ENCODE data around the gene PHLDB1. TPM values are rescaled to one million over a fixed set of nuclear protein-coding genes. Genes with fewer than 3 reads are reported as not detected.

Gene PHLDB1
- total and polyA plus RNA-seq, 3 experiments from 2014 or later, result 0.82 to 2.4 (median 1.9) TPM

DNA sequence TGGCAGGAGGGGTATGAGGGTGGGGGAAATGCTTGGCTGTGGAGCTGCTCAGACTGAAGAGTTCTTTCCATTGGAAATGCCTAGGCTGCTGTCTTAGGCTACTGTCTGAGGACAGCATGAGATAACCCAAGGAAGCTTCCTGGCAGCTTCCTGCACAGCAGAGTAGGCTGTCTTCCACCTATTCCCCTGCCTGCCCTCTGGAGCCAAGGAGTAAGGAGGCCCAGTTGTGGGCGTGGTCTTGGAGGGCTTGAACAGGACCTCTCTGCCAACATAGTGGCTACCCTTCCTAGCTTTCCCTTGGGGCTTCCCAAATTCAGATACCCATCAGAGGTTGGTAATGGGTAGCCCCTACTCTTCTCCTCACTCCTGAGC is 25.9 kb downstream of the PHLDB1 start:
- no peaks in the 10 kb centered on the region for H3K27me3 ChIP-seq (ENCODE audit: insufficient read depth, low read length, poor library complexity, severe bottlenecking)
- POLR2A ChIA-PET, result no interaction called here
- Mint-ChIP-seq H3K27me3 (peaks cover 0 to 1% of the 10 kb centered on the region in 2 donors), H3K4me1 (peaks cover 0 to 4% (median 0%) of the 10 kb centered on the region in 3 donors), H3K27ac (no peak overlapping the region), H3K9me3 (no peaks in the 10 kb centered on the region), H3K36me3 (no peaks in the 10 kb centered on the region), H3K4me3 (no peak overlapping the region)
- no peak overlapping the region for H3K4me3 ChIP-seq (ENCODE audit: low read length)
- CTCF ChIA-PET, result interaction anchor here (1.2 kb wide), 1 partner anchor 324 kb away, joined by 4 read pairs; no protein-coding TSS in a partner anchor
- no peak for DNase-seq
- no peak overlapping the region for H3K27ac ChIP-seq (ENCODE audit: low read depth, low read length)
- H3K4me1 ChIP-seq (ENCODE audit: insufficient read depth, low read length), result no peaks in the 10 kb centered on the region
- H3K36me3 ChIP-seq (ENCODE audit: insufficient read depth, low read length), result no peaks in the 10 kb centered on the region
- no peaks in the 10 kb centered on the region for H3K9me3 ChIP-seq (ENCODE audit: low read length)

DNA sequence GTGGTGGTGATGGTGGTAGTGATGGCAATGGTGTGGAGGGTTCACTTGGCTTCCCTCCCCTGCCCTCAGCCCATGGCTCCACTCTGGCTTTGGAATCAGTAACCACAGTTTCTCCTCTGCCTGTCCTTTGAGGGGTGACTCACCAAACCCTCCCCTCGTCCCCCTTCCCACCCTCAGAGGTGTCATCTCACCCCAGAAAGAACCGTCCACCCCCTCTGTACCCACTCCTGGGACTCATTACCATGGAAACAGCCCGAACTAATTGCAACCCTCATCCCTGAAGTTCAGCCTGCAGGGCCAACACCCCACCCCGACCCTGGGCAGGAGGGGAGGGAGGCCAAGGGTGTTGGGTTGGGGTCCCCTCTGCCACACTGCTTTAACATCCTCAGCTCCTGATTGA is 26.6 kb downstream of the PHLDB1 start:
- H3K4me3 Mint-ChIP-seq, result peak overlapping the region in 1 of 7 donors; percentile 10
- no peaks in the 10 kb centered on the region for H3K9me3 Mint-ChIP-seq
- ChIA-PET POLR2A (no interaction called here), CTCF (no interaction called here)
- peaks cover 0 to 4% (median 0%) of the 10 kb centered on the region in 3 donors for H3K4me1 Mint-ChIP-seq
- Histone ChIP-seq H3K27me3 (ENCODE audit: insufficient read depth, low read length, poor library complexity, severe bottlenecking) (no peaks in the 10 kb centered on the region), H3K4me3 (ENCODE audit: low read length) (no peak overlapping the region), H3K27ac (ENCODE audit: low read depth, low read length) (no peak overlapping the region), H3K9me3 (ENCODE audit: low read length) (no peaks in the 10 kb centered on the region), H3K36me3 (ENCODE audit: insufficient read depth, low read length) (no peaks in the 10 kb centered on the region), H3K4me1 (ENCODE audit: insufficient read depth, low read length) (no peaks in the 10 kb centered on the region)
- no peak overlapping the region for H3K27ac Mint-ChIP-seq
- peaks cover 0 to 1% of the 10 kb centered on the region in 2 donors for H3K27me3 Mint-ChIP-seq
- DNase-seq, result no peak
- H3K36me3 Mint-ChIP-seq, result no peaks in the 10 kb centered on the region

DNA sequence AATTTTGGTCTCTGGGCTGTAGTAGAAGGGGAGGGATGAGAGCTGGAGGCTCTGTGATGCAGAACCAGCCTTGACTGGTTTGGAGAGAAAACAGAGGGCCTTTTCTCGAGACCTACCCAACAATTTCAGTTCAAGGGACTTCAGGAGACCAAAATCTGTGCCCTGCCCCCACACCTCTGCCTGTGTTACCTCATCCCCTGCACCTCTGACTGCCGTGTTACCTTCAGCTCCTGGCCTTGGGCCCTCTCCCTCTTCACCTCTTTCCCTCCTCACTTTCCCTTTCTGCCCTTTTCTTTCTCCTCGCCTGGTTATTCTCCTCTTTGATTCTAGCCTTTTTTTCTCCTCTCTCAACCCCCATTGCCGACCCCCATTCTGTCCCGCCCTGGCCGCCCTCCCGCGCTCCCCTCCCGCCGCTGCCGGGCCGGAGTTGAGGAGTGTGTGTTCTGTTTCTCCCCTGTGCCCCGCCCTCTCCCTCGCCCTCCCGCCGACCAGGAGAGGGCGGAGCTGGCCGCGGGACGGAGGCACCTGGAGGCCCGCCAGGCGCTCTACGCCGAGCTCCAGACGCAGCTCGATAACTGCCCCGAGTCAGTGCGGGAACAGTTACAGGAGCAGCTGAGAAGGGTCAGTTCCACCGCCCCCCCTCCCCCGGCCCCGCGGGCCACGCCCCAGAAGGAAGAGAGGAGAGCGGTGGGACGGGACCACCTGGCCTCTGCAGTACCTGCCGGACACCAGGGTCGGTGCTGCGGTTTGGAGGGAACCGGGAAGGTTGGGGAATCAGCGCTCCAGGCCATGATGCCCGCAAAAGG is 27.2 kb downstream of the PHLDB1 start:
- no peak for DNase-seq
- no peak overlapping the region for H3K27ac ChIP-seq (ENCODE audit: low read depth, low read length)
- no peaks in the 10 kb centered on the region for H3K27me3 ChIP-seq (ENCODE audit: insufficient read depth, low read length, poor library complexity, severe bottlenecking)
- ChIA-PET CTCF (interaction anchor here (1.1 kb wide), 1 partner anchor 26 kb away, joined by 3 read pairs; no protein-coding TSS in a partner anchor), POLR2A (no interaction called here)
- H3K36me3 ChIP-seq (ENCODE audit: insufficient read depth, low read length), result no peaks in the 10 kb centered on the region
- H3K4me1 Mint-ChIP-seq, result peaks cover 0 to 4% (median 0%) of the 10 kb centered on the region in 3 donors
- H3K9me3 ChIP-seq (ENCODE audit: low read length), result no peaks in the 10 kb centered on the region
- peaks cover 0 to 1% of the 10 kb centered on the region in 2 donors for H3K27me3 Mint-ChIP-seq
- peak overlapping the region in 2 of 7 donors; percentile 32 to 34 for H3K4me3 Mint-ChIP-seq
- no peaks in the 10 kb centered on the region for H3K36me3 Mint-ChIP-seq
- H3K27ac Mint-ChIP-seq, result peak overlapping the region in 1 of 8 donors; percentile 29
- H3K4me3 ChIP-seq (ENCODE audit: low read length), result no peak overlapping the region
- no peaks in the 10 kb centered on the region for H3K4me1 ChIP-seq (ENCODE audit: insufficient read depth, low read length)
- H3K9me3 Mint-ChIP-seq, result no peaks in the 10 kb centered on the region

DNA sequence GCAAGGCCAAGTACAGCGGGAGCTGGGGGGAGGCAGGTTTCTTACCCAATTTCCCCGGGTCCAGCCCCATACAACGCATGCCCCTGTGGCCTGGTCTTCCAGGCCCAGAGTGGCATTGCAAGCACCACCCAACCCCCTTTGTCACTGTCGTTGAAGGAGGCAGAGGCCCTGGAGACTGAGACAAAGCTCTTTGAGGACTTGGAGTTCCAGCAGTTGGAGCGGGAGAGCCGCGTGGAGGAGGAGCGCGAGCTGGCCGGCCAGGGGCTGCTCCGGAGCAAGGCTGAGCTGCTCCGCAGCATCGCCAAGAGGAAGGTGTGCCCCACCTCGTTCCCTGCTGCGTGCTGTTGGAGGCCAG is 27.8 kb downstream of the PHLDB1 start:
- H3K36me3 Mint-ChIP-seq, result no peaks in the 10 kb centered on the region

DNA sequence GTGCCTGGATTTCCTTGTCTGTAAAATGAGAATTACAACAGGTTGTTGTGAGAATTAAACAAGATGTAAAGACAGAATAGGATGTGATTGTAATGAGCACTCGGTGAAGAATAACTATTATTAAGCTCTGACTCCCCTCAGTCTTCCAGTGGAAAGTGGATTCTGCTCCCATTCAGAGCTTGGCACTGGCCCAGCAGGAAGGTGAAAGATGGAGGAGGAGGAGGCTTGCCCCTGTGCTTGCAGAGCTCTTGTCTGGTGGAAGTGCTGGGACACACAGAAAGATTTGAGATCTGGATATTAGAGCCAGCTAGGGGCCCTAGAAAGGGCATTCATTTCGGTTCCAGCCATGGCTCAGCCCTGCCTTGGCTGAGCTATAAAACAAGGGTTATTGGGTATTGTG is 28.2 kb downstream of the PHLDB1 start:
- Mint-ChIP-seq H3K36me3 (no peaks in the 10 kb centered on the region), H3K9me3 (no peaks in the 10 kb centered on the region), H3K27ac (no peak overlapping the region), H3K27me3 (peaks cover 0 to 1% of the 10 kb centered on the region in 2 donors), H3K4me1 (peaks cover 0 to 4% (median 0%) of the 10 kb centered on the region in 3 donors), H3K4me3 (no peak overlapping the region)
- H3K36me3 ChIP-seq (ENCODE audit: insufficient read depth, low read length), result no peaks in the 10 kb centered on the region
- H3K27ac ChIP-seq (ENCODE audit: low read depth, low read length), result no peak overlapping the region
- CTCF ChIA-PET, result interaction anchor here (1.1 kb wide), 1 partner anchor 25 kb away, joined by 3 read pairs; no protein-coding TSS in a partner anchor
- no peaks in the 10 kb centered on the region for H3K4me1 ChIP-seq (ENCODE audit: insufficient read depth, low read length)
- no peaks in the 10 kb centered on the region for H3K9me3 ChIP-seq (ENCODE audit: low read length)
- POLR2A ChIA-PET, result no interaction called here
- no peak for DNase-seq
- no peak overlapping the region for H3K4me3 ChIP-seq (ENCODE audit: low read length)
- no peaks in the 10 kb centered on the region for H3K27me3 ChIP-seq (ENCODE audit: insufficient read depth, low read length, poor library complexity, severe bottlenecking)

More for the DNA sequence above, 27.8 kb downstream of the PHLDB1 start:
- H3K27ac Mint-ChIP-seq, result no peak overlapping the region
- no peaks in the 10 kb centered on the region for H3K9me3 ChIP-seq (ENCODE audit: low read length)
- no peaks in the 10 kb centered on the region for H3K36me3 ChIP-seq (ENCODE audit: insufficient read depth, low read length)
- no peak overlapping the region for H3K4me3 Mint-ChIP-seq
- H3K27me3 ChIP-seq (ENCODE audit: insufficient read depth, low read length, poor library complexity, severe bottlenecking), result no peaks in the 10 kb centered on the region
- H3K27me3 Mint-ChIP-seq, result peaks cover 0 to 1% of the 10 kb centered on the region in 2 donors
- H3K27ac ChIP-seq (ENCODE audit: low read depth, low read length), result no peak overlapping the region
- H3K4me1 ChIP-seq (ENCODE audit: insufficient read depth, low read length), result no peaks in the 10 kb centered on the region
- H3K9me3 Mint-ChIP-seq, result no peaks in the 10 kb centered on the region
- CTCF ChIA-PET, result interaction anchor here (1.1 kb wide), 1 partner anchor 25 kb away, joined by 3 read pairs; no protein-coding TSS in a partner anchor
- no peak overlapping the region for H3K4me3 ChIP-seq (ENCODE audit: low read length)
- DNase-seq, result no peak
- peaks cover 0 to 4% (median 0%) of the 10 kb centered on the region in 3 donors for H3K4me1 Mint-ChIP-seq
- POLR2A ChIA-PET, result no interaction called here

DNA sequence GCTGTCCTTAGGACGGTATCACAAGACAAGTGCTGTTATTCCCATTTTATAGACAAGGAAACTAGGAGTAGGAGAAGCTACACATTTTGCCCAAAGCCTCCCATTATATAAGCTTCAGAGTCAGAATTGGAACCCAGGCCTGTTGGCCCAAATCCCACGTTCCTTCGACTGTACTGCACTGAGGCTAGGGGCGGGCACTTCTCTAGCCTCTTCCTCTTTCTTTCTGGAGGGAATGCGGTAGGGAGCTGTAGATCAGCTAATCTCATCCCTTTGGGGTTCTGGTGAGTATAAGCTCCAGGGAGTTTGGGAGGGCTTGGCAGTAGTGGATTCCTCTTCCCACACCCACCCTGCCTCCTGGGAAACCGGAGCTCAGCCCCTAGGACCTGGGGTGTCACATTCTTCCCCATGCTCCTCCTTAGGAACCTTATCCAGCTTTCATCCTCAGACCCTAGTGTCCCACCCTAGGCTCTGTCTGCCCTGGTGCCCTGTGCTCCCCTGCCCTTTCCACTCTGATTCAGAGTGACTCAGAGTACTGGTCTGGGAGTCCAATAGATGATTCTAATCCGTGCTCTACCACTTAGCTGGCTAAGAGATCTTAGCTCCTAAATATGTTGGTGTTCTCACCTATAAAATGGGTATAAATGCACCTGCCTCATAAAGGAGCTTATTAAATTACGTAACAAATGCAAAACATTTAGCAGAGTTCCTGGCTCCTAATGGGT is 29.3 kb downstream of the PHLDB1 start:
- peaks cover 0 to 4% (median 0%) of the 10 kb centered on the region in 3 donors for H3K4me1 Mint-ChIP-seq
- ChIA-PET POLR2A (no interaction called here), CTCF (interaction anchor here (0.7 to 1.1 kb wide), 4 partner anchors 23 to 465 kb away, joined by 3 to 4 read pairs (median 3); partner anchors contain the start of gene UPK2)
- DNase-seq, result no peak
- no peak overlapping the region for H3K27ac Mint-ChIP-seq
- H3K36me3 ChIP-seq (ENCODE audit: insufficient read depth, low read length), result no peaks in the 10 kb centered on the region
- no peaks in the 10 kb centered on the region for H3K9me3 ChIP-seq (ENCODE audit: low read length)
- H3K27me3 ChIP-seq (ENCODE audit: insufficient read depth, low read length, poor library complexity, severe bottlenecking), result no peaks in the 10 kb centered on the region
- no peak overlapping the region for H3K4me3 ChIP-seq (ENCODE audit: low read length)
- peaks cover 0 to 1% of the 10 kb centered on the region in 2 donors for H3K27me3 Mint-ChIP-seq
- H3K36me3 Mint-ChIP-seq, result no peaks in the 10 kb centered on the region
- H3K4me3 Mint-ChIP-seq, result peak overlapping the region in 1 of 7 donors; percentile 3
- no peaks in the 10 kb centered on the region for H3K4me1 ChIP-seq (ENCODE audit: insufficient read depth, low read length)
- H3K9me3 Mint-ChIP-seq, result no peaks in the 10 kb centered on the region
- H3K27ac ChIP-seq (ENCODE audit: low read depth, low read length), result no peak overlapping the region

DNA sequence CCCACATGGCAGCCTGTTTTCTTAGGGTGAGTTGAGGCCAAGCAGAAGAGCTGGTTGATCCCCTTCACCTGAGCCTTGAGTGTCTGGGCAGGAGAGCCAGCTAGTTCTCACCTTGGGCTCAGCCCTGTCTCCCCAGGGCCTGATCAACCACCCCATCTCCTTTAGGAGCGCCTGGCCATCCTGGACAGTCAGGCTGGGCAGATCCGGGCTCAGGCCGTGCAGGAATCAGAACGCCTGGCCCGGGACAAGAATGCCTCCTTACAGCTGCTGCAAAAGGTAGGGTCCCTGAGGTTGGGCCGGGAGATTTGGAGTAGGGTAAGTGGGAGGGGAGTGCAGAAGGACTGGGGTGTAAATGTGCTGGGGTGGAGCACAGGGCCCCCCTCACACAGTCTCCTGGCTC is 31.3 kb downstream of the PHLDB1 start:
- Mint-ChIP-seq H3K36me3 (no peaks in the 10 kb centered on the region), H3K9me3 (no peaks in the 10 kb centered on the region), H3K27ac (no peak overlapping the region), H3K4me3 (no peak overlapping the region), H3K4me1 (peaks cover 0 to 4% (median 0%) of the 10 kb centered on the region in 3 donors), H3K27me3 (peaks cover 0 to 1% of the 10 kb centered on the region in 2 donors)
- Histone ChIP-seq H3K9me3 (ENCODE audit: low read length) (no peaks in the 10 kb centered on the region), H3K4me1 (ENCODE audit: insufficient read depth, low read length) (no peaks in the 10 kb centered on the region), H3K4me3 (ENCODE audit: low read length) (no peak overlapping the region), H3K36me3 (ENCODE audit: insufficient read depth, low read length) (no peaks in the 10 kb centered on the region), H3K27me3 (ENCODE audit: insufficient read depth, low read length, poor library complexity, severe bottlenecking) (no peaks in the 10 kb centered on the region), H3K27ac (ENCODE audit: low read depth, low read length) (no peak overlapping the region)
- no peak for DNase-seq
- ChIA-PET CTCF (no interaction called here), POLR2A (no interaction called here)

DNA sequence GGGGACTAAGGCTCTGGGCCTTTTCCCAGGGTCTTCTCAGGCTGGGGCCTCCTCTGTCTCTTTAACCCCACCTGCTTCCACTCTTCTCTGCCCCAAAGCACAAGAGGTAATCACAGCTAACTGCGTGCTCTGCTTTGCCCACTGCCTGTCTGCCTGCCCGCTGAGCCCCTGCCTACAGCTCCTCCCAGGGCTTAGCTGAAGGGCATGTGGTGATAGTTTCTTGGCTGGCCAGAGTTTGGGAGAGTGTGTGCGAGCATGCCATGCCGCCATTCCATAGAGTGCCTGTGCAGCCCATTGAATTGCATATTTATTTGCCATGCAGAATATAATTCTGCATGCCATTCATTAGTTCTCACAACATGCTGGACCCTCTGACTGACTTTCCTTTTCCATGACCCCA is 32.5 kb downstream of the PHLDB1 start:
- CTCF ChIA-PET, result interaction anchor here (1.2 kb wide), 1 partner anchor 50 kb away, joined by 3 read pairs; no protein-coding TSS in a partner anchor

More for the DNA sequence above, 32.5 kb downstream of the PHLDB1 start:
- Histone ChIP-seq H3K4me1 (ENCODE audit: insufficient read depth, low read length) (no peaks in the 10 kb centered on the region), H3K27me3 (ENCODE audit: insufficient read depth, low read length, poor library complexity, severe bottlenecking) (no peaks in the 10 kb centered on the region), H3K27ac (ENCODE audit: low read depth, low read length) (no peak overlapping the region), H3K9me3 (ENCODE audit: low read length) (no peaks in the 10 kb centered on the region), H3K4me3 (ENCODE audit: low read length) (no peak overlapping the region), H3K36me3 (ENCODE audit: insufficient read depth, low read length) (no peaks in the 10 kb centered on the region)
- Mint-ChIP-seq H3K36me3 (no peaks in the 10 kb centered on the region), H3K9me3 (no peaks in the 10 kb centered on the region), H3K27ac (peak overlapping the region in 2 of 8 donors; percentile 43 to 66), H3K4me1 (no peaks in the 10 kb centered on the region), H3K27me3 (peaks cover 0 to 1% of the 10 kb centered on the region in 2 donors), H3K4me3 (no peak overlapping the region)
- POLR2A ChIA-PET, result no interaction called here
- no peak for DNase-seq
